ENCODE measurements around the gene KIF14.

Gene KIF14

GRCh38 chr1:200620273-200621131 is at the start of gene KIF14:
Gene KIF14, minus strand, starts transcription at chr1:200620751. Its CDS starts 2,028 bp downstream, at chr1:200618723.
- FAIRE-seq: no peak

- no peak for FAIRE-seq
These were observed 49.0 kb upstream of the KIF14 start, which contains the start of gene DDX59 for GRCh38 chr1:200669314-200670241. Gene DDX59, minus strand, starts transcription at chr1:200669907. Its CDS starts 3,167 bp downstream, at chr1:200666740.

GRCh38 chr1:200668514-200669313 is 48.2 kb upstream of the KIF14 start:
- FAIRE-seq: no peak

GRCh38 chr1:200666309-200666708 is 45.8 kb upstream of the KIF14 start:
- FAIRE-seq: no peak

- no peak for FAIRE-seq
These were observed 45.3 kb upstream of the KIF14 start for GRCh38 chr1:200665861-200666260.

GRCh38 chr1:200660719-200661118 is 40.2 kb upstream of the KIF14 start:
- no peak for FAIRE-seq

- FAIRE-seq: no peak
These were observed 38.7 kb upstream of the KIF14 start for GRCh38 chr1:200659269-200659668.

- no peak for FAIRE-seq
These were observed 37.7 kb upstream of the KIF14 start for GRCh38 chr1:200658037-200658818.

GRCh38 chr1:200654660-200655059 is 34.1 kb upstream of the KIF14 start:
- FAIRE-seq: no peak

GRCh38 chr1:200653022-200653462 is 32.5 kb upstream of the KIF14 start:
- FAIRE-seq: no peak

GRCh38 chr1:200652378-200652777 is 31.8 kb upstream of the KIF14 start:
- no peak for FAIRE-seq

GRCh38 chr1:200646515-200646914 is 26.0 kb upstream of the KIF14 start:
- no peak for FAIRE-seq

GRCh38 chr1:200644021-200644420 is 23.5 kb upstream of the KIF14 start:
- no peak for FAIRE-seq

GRCh38 chr1:200642481-200642880 is 21.9 kb upstream of the KIF14 start:
- FAIRE-seq: no peak

GRCh38 chr1:200640963-200641401 is 20.4 kb upstream of the KIF14 start:
- FAIRE-seq: no peak

- FAIRE-seq: no peak
These were observed 19.9 kb upstream of the KIF14 start for GRCh38 chr1:200640373-200640962.

GRCh38 chr1:200638073-200638472 is 17.5 kb upstream of the KIF14 start:
- no peak for FAIRE-seq

GRCh38 chr1:200636681-200637080 is 16.1 kb upstream of the KIF14 start:
- FAIRE-seq: no peak

GRCh38 chr1:200634261-200635122 is 13.9 kb upstream of the KIF14 start:
- FAIRE-seq: no peak

GRCh38 chr1:200631375-200631774 is 10.8 kb upstream of the KIF14 start:
- no peak for FAIRE-seq
